GM19397 (cell line): ENCODE measurements around the gene ZNF597.
"Not testable (repeated sequence)": the region's sequence is repeated elsewhere in the genome, so short reads cannot be mapped to it uniquely, and the experiment has no call there.

Experiments
- ATAC-seq: cut with Tn5 transposase; IDR thresholded peaks from one replicate; pipeline ENCODE4 v1.9.1; 2021; ENCODE audit warnings: mild to moderate bottlenecking, moderate library complexity; ENCODE audit not compliant: unreplicated experiment

ZNF597 gene

DNA sequence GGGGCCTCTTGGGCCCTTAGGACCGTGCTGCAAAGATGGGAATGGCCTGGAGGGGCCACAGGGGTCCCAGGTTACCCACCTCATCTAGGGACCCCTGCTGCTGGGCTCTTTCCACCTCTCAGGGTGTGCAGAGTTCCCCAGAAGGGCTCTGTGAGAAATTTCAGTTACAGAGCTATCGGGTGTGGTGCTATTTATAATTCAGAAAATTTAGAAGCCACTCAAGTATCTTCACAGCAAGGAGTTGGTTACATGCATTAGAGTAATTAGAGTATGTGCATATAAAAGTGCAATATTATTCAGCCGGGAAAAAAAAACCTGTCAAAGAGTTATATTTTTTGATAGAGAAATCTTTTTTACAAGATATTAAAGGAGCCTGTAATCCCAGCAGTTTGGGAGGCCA is 33.1 kb upstream of the ZNF597 start:
- ATAC-seq = no peak

GRCh38 chr16:3475604-3476375 is 32.5 kb upstream of the ZNF597 start:
- no peak for ATAC-seq

- not testable (repeated sequence) for ATAC-seq
Measured at GRCh38 chr16:3474870-3475269, 31.6 kb upstream of the ZNF597 start.

DNA sequence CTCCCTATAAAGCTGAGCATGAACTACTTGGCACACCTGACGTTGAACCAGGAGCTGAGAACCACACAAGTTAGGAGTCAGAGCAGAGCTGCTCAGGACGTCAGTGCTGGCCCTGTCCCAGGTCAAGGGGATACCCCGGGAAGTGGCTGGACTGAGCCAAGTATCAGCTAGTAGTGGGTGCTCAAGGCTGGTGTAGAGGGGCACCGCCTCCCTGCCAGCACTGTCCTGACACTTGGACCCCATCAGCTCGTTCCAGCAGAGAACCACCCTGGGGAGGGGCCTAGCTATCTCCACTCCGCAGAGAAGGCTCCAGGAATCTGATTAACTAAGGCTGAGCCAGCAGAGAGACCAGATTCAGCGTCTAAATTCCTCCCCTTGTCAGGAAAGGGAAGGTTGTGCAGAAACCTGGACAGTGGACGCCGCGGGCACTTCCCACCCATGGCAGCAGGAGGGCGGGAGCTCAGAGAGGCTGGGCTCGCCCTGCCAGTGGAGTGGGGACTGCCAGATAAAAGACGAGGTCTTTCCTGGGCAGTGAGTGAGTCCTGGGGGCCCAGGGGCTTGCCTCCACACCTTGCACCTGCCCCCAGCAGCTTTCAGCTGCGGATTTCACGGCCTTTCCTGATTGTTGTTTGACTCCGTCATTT is 31.0 kb upstream of the ZNF597 start:
- ATAC-seq = no peak

GRCh38 chr16:3473596-3473943 is 30.3 kb upstream of the ZNF597 start:
- ATAC-seq = not testable (repeated sequence)

GRCh38 chr16:3472878-3473595 is 29.7 kb upstream of the ZNF597 start:
- no peak for ATAC-seq

GRCh38 chr16:3471518-3472176 is 28.3 kb upstream of the ZNF597 start:
- ATAC-seq = no peak

- no peak for ATAC-seq
Measured at GRCh38 chr16:3470723-3471122, 27.4 kb upstream of the ZNF597 start.

GRCh38 chr16:3469736-3470135 is 26.4 kb upstream of the ZNF597 start:
- ATAC-seq = no peak

DNA sequence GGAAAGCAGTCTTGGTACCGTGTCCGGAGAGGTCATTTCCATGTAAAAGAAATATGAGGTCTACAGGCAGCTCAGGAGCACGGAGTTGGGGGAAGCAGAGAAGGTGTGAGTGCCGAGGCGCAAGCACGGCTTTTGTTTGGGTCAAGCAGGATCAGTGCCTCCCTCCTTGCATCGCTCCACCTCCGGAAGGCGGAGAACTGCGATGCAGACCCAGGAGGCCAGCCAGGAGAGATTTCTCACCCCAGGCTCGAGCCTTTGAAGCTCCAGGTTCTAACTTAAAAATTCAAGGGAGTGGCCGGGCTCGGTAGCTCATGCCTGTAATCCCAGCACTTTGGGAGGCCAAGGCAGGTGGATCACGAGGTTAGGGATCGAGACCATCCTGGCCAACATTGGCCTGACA is 25.2 kb upstream of the ZNF597 start:
- no peak for ATAC-seq

DNA sequence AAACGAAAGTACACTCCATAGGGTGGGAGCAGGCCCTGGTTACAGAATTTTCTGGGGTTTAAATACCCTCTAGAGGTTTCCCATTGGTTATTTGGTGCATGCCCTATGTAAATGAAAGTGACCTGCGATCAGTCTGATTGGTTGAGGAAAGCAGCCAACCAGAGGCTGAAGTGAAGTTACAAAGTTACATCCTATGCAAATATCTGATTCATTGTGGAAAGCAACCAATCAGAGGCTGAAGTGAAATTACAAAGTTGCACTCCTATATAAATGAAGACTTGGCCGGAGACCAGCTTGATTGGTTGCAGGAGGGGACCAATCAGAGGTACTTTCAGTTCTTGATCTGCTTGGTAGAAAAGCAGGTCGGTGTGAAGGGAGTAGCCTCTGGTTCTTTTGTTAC is 24.6 kb upstream of the ZNF597 start:
- no peak for ATAC-seq

DNA sequence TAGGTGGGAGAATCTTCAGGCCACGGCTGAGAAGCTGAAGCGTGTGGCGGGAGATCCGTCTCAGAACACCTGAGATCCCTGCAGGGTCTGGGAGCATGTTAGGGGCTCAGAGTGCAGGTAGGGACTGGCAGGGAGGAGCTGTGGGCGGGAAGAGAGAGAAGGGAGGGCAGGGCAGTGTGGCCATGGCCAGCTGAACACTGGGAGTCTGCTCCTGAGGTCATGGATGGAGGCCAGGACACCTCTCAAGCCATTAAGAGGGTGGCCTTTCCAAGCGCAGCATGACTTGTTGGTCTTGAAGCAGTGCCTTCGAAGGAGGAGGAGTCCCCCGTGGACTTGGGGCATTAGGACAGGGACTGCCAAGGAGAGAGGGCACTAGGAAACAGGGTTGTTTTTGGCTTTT is 23.9 kb upstream of the ZNF597 start:
- no peak for ATAC-seq

GRCh38 chr16:3465911-3466584 is 22.7 kb upstream of the ZNF597 start:
- no peak for ATAC-seq

DNA sequence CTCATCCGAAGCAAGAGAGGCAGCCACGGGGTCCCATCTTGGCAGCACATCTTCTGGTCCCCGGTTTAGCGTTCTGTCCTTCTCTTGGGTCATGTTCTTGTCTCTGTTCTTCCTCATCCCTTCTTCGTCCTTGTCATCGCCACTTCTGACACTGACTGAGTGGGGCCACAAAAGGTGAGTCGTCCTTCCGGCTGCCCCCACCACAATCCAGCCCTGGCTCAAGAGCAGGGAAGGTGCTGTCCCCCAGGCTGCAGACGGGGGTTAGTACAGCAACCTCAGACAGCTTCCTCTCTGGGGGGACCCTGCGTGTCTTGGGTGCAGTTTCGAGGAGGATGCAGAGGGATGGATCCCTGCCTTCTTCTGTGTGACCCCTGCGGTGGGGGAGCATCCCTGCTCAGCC is 22.0 kb upstream of the ZNF597 start:
- no peak for ATAC-seq

- ATAC-seq = no peak
Measured at GRCh38 chr16:3461151-3461550, 17.8 kb upstream of the ZNF597 start.

GRCh38 chr16:3460585-3460984 is 17.3 kb upstream of the ZNF597 start:
- no peak for ATAC-seq

DNA sequence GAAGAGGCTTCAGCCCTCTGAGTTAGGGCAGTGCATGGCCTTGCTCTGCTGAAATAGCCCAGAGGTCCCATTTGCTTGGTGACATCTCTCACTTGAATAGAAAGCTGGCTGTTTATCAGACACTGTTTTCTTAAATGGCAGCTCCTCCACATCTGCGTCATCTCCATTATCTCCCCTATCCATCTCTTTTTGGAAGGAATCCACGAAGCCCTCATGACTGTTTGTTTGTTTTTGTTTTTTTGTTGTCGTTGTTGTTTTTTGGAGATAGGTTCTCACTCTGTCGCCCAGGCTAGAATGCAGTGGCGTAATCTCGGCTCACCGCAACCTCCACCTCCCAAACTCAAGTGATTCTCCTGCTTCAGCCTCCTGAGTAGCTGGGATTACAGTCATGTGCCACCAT is 16.8 kb upstream of the ZNF597 start:
- no peak for ATAC-seq

DNA sequence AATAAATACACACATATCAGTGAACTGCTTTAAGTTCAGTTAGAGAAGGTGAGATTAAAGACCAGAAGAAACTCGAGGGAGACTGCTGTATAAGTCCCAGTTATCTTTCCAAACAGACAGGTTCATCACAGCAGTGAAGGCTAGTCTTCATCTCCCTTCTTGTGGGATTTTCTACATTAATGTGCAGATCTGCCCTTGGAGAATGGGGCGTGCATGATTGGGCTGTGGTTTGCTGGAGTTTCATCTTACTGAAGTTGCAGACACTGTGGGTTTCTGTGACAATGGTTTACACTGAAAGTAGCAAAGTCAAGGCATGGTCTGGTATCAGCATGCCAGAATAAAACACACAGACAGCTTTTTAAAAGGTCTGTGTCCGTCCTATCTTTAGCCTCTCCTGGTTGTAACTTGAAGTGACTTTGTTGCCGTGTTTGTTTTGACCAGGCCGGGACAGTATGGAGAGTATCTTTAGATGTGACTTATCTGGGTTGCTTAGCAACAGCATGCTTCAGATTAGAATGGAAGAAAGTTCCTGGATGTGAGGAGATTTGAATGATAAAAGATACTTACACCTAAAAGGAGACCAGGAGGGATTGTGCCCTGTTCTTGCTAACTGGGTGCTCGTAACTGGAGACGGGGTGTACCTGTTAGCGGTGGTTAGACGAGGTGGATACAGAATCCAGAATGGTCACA is 16.2 kb upstream of the ZNF597 start:
- ATAC-seq = no peak

- ATAC-seq = no peak
Measured at GRCh38 chr16:3458852-3459361, 15.6 kb upstream of the ZNF597 start.

DNA sequence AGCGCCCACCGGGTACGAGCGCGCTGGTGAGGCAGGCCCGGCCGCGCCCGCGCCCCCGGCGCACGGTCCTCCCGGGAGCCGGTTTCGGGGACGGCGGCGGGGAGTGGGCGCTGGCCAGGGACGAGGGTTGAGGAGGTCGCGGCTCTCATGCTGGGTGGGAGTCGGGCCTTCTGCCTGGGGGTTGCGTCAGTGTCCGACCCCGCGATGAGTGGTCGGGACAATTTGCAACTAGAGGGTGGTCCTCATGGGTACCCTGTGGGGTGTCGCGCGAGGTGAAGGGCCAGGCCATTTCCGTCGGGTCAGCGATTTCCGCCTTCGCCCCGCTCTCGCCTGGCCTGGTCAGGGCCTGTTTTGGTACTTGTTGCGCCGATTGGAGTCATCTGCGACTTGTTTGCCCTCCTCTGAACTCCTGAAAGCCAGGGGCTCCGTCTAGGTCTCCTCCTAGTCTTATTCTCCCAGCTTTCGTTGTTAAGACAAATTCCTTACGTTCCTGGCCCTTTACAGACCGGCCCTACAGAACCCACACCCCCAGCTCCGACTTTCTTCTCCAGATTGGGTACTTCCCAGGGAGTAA is 15.1 kb upstream of the ZNF597 start:
- no peak for ATAC-seq
